Measurements from ENCODE around the gene STARD3. TPM values are rescaled to one million over a fixed set of nuclear protein-coding genes. Genes with fewer than 3 reads are reported as not detected.

The STARD3 gene
- total and polyA plus RNA-seq, 9 of the 15 experiments (the other 6 are each of a cell fraction or from before 2014, with no cell fraction given), result 0.63 to 87.0 (median 46.0) TPM

- TF ChIP-seq ZNF609 (CRISPR knock-in tag; IDR thresholded peaks at IDR 0.05; ENCODE audit: borderline replicate concordance) (no peak), SIRT6 (IDR thresholded peaks at IDR 0.05; ENCODE audit: low read depth, low read length) (no peak), CTCFL (IDR thresholded peaks at IDR 0.05; ENCODE audit: borderline replicate concordance, insufficient read depth, low read depth, low read length, poor library complexity, severe bottlenecking) (no peak), ARID1B (IDR thresholded peaks at IDR 0.05) (no peak)
Measured at GRCh38 chr17:39674179-39674578, 37.2 kb downstream of the STARD3 start (continued).
